Suprapubic skin (tissue), 4 donors: ENCODE data around the gene PYGB. TPM values are rescaled to one million over a fixed set of nuclear protein-coding genes. Genes with fewer than 3 reads are reported as not detected.

Experiments
- DNase-seq, 2 donors: peaks; one replicate each; pipeline ENCODE4 v3.0.0-alpha.2; 2019; ENCODE audit warnings: low spot score in 2 of 2
- H3K27ac ChIP-seq: fragments of 200-600 bp; sonication (generic); one replicate; pipeline ENCODE4 v1.5.1; 2019
- H3K27me3 ChIP-seq: fragments of 200-600 bp; sonication (generic); one replicate; pipeline ENCODE4 v1.5.1; 2019
- H3K36me3 ChIP-seq: fragments of 200-600 bp; sonication (generic); one replicate; pipeline ENCODE4 v1.5.1; 2019
- H3K4me1 ChIP-seq: fragments of 200-600 bp; sonication (generic); one replicate; pipeline ENCODE4 v1.5.1; 2019
- H3K4me3 ChIP-seq: fragments of 200-600 bp; sonication (generic); one replicate; pipeline ENCODE4 v1.5.1; 2019; ENCODE audit warnings: mild to moderate bottlenecking
- H3K9me3 ChIP-seq: fragments of 200-600 bp; sonication (generic); one replicate; pipeline ENCODE4 v1.5.1; 2019
- EP300 ChIP-seq: sonication (generic); formaldehyde crosslinking; IDR thresholded peaks from one replicate; pipeline ENCODE4 v1.6.1; 2017; ENCODE audit warnings: antibody characterized with exemption
- POLR2A ChIP-seq, 2 donors: fragments of 450-650 bp; IDR thresholded peaks; one replicate each; pipeline ENCODE4 v1.6.1; 2017; ENCODE audit warnings: antibody characterized with exemption in 2 of 2, mild to moderate bottlenecking in 2 of 2, moderate library complexity in 2 of 2
- POLR2AphosphoS5 ChIP-seq, 3 donors: sonication (generic); formaldehyde crosslinking; IDR thresholded peaks; one replicate each; pipeline ENCODE4 v1.6.1; 2017; ENCODE audit warnings: antibody characterized with exemption in 3 of 3
- WGBS: methylation state at CpG from one replicate; pipeline ENCODE4 v1.1.5; 2018; 5-methylcytosine and 5-hydroxymethylcytosine counted together
- total RNA-seq, 4 donors: library from RNA; depleted of rRNA; stranded (reverse); fragments of >200 nt; gene quantifications; one replicate each; pipeline ENCODE4 v1.1.0, GENCODE V29; 2016
- TF ChIP-seq, protein P1 (sequence below), 2 donors: fragments of 200-600 bp in 1 of 2; fragments of 450-650 bp in 1 of 2; sonication (generic) in 1 of 2; IDR thresholded peaks; one replicate each; pipeline ENCODE4 v1.5.1; 2016 to 2019; ENCODE audit warnings: antibody characterized with exemption in 2 of 2, mild to moderate bottlenecking in 1 of 2, moderate library complexity in 1 of 2

The PYGB gene
- total RNA-seq, 4 donors from 2014 or later: 142 to 247 (median 198) TPM

DNA sequence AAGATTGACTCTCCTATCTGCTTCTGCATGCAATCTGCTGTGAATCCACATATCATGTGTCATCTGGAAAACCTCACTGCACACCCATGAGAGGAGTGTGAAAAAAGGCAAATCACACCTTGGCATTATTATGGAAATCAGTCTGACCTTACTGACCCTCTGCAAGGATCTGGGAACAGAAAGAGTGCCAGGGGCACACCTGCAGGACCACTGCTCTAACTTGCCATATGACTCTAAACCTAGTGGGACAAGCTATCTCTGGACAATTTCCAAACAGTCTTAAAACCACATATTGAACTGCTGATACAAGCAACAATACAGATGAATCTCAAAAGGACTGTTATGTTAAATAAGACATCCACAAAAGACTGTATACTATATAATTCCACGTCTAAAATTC, 92.5 kb downstream of the PYGB start:
- H3K36me3 ChIP-seq: no peaks in the 10 kb centered on the region
- TF ChIP-seq EP300 (no peak), POLR2A (IDR thresholded peaks at IDR 0.05) (no peak), POLR2AphosphoS5 (IDR thresholded peaks at IDR 0.05) (no peak)
- TF ChIP-seq, protein P1, sequence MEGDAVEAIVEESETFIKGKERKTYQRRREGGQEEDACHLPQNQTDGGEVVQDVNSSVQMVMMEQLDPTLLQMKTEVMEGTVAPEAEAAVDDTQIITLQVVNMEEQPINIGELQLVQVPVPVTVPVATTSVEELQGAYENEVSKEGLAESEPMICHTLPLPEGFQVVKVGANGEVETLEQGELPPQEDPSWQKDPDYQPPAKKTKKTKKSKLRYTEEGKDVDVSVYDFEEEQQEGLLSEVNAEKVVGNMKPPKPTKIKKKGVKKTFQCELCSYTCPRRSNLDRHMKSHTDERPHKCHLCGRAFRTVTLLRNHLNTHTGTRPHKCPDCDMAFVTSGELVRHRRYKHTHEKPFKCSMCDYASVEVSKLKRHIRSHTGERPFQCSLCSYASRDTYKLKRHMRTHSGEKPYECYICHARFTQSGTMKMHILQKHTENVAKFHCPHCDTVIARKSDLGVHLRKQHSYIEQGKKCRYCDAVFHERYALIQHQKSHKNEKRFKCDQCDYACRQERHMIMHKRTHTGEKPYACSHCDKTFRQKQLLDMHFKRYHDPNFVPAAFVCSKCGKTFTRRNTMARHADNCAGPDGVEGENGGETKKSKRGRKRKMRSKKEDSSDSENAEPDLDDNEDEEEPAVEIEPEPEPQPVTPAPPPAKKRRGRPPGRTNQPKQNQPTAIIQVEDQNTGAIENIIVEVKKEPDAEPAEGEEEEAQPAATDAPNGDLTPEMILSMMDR (IDR thresholded peaks at IDR 0.05): no peak
- 54% methylated on average over 1 of the region's 1 CpG for WGBS
- H3K4me3 ChIP-seq: no peak overlapping the region
- no peak overlapping the region for H3K27ac ChIP-seq
- peaks cover 7% of the 10 kb centered on the region for H3K4me1 ChIP-seq
- H3K9me3 ChIP-seq: no peaks in the 10 kb centered on the region
- no peak for DNase-seq
- H3K27me3 ChIP-seq: no peaks in the 10 kb centered on the region

DNA sequence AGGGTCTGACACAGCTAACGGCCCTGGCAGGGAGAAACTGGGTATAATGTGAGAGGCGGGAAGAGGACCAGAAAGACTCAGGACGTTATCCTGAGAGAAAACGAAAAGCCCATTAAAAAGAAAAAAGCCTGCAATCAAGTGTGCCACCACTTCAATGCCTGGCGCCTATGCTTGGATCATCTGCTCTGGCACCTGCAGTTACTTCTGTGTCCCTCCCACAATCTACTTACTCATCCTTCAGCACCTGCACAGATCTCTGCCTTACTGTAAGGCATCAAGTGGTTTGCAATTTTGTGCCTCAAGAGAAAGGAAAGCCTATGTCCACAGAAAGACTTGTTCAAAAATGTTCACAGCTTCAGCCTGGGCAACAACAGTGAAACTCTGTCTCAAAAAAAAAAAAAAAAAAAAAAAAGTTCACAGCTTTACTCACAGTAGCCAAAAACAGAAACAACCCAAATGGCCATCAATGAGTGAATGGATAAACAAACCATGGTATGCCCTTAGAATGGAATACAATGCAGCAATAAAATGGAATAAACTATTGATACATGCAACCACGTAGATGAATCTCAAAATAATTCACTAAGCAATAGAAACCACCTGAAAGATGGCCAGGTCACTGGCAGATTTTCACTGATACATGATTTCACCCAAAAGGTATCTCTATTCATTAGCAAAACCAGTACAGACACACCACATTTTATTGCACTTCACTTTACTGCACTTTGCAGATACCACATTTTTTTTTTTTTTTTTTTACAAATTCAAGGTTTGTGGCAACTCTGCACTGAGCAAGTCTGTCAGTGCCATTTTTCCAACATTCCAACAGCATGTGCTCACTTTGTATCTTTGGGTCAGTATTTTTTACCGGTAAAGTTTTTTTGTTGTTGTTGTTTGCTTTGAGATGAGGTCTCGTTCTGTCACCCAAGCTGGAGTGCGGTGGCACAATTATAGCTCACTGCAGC, 94.1 kb downstream of the PYGB start:
- no peak for TF ChIP-seq POLR2AphosphoS5 (IDR thresholded peaks at IDR 0.05)
- TF ChIP-seq, protein P1 (IDR thresholded peaks at IDR 0.05): no peak
- no peak for TF ChIP-seq EP300
- Histone ChIP-seq H3K4me1 (peaks cover 2% of the 10 kb centered on the region), H3K9me3 (no peaks in the 10 kb centered on the region), H3K27me3 (no peaks in the 10 kb centered on the region), H3K36me3 (no peaks in the 10 kb centered on the region), H3K27ac (no peak overlapping the region), H3K4me3 (no peak overlapping the region)
- 77% methylated on average over 9 of the region's 9 CpGs for WGBS
- no peak for DNase-seq

DNA sequence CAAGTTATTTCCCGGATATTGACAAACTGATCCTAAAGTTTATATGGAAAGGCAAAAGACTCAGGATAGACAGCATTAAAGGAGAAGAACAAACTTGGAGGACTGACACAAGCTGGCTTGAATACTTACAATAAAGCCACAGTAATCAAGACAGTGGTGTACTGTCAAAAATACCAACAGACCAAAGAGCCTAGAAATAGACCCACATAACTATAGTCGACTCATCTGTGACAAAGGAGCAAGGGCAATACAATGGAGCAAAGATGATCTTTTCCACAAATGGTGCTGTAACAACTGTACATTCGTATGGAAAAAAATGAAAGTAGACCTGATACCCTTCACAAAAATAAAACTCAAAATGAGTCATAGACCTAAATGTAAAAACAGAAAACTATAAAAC, 96.7 kb downstream of the PYGB start:
- 94% methylated on average over 3 of the region's 3 CpGs for WGBS
- no peak for TF ChIP-seq POLR2A (IDR thresholded peaks at IDR 0.05)
- no peak for TF ChIP-seq POLR2AphosphoS5 (IDR thresholded peaks at IDR 0.05)
- TF ChIP-seq EP300: no peak
- TF ChIP-seq, protein P1 (IDR thresholded peaks at IDR 0.05): no peak

DNA sequence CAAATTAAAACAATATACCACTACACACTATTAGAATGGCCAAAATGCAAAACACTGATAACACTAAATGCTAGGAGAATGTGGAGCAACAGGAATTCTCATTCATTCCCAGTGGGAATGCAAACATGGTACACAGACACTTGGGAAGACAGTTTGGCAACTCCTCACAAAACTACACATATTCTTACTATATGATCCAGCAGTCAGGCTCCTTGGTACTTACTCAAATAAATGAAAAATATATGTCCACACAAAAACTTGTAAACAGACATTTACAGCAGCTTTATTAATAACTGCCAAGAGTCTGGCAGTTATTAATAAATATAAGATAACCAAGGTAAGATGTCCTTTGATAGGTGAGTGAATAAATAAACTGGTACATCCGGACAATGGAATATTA, 97.8 kb downstream of the PYGB start:
- H3K36me3 ChIP-seq: no peaks in the 10 kb centered on the region
- H3K4me3 ChIP-seq: no peak overlapping the region
- DNase-seq: no peak
- no peaks in the 10 kb centered on the region for H3K4me1 ChIP-seq
- H3K27ac ChIP-seq: no peak overlapping the region
- 95% methylated on average over 1 of the region's 1 CpG for WGBS
- no peaks in the 10 kb centered on the region for H3K9me3 ChIP-seq
- no peaks in the 10 kb centered on the region for H3K27me3 ChIP-seq
- TF ChIP-seq POLR2AphosphoS5 (IDR thresholded peaks at IDR 0.05) (no peak), EP300 (no peak), POLR2A (IDR thresholded peaks at IDR 0.05) (no peak)
- TF ChIP-seq, protein P1 (IDR thresholded peaks at IDR 0.05): no peak

More for the DNA sequence above, 96.7 kb downstream of the PYGB start:
- no peaks in the 10 kb centered on the region for H3K4me1 ChIP-seq
- DNase-seq: no peak
- no peak overlapping the region for H3K4me3 ChIP-seq
- no peak overlapping the region for H3K27ac ChIP-seq
- H3K9me3 ChIP-seq: no peaks in the 10 kb centered on the region
- H3K36me3 ChIP-seq: no peaks in the 10 kb centered on the region
- no peaks in the 10 kb centered on the region for H3K27me3 ChIP-seq

DNA sequence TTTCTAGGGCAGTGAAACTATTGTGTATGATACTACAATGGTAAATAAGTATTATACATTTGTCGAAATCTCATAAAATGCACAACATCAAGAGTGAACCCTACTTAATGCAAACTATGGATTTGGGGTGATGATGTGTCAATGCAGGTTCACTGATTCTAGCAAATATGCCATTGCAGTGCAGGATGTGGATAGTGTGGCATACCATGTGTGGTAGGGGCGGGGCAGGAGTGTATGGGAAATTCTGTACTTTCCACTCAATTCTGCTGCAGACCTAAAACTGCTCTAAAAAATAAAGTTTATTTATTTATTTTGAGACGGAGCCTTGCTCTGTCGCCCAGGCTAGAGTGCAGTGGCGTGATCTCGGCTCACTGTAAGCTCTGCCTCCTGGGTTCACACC, 98.5 kb downstream of the PYGB start:
- no peak overlapping the region for H3K27ac ChIP-seq
- WGBS: 97% methylated on average over 6 of the region's 6 CpGs
- no peak for DNase-seq

More for the DNA sequence above, 98.5 kb downstream of the PYGB start:
- no peaks in the 10 kb centered on the region for H3K36me3 ChIP-seq
- no peaks in the 10 kb centered on the region for H3K27me3 ChIP-seq
- TF ChIP-seq POLR2AphosphoS5 (IDR thresholded peaks at IDR 0.05) (no peak), POLR2A (IDR thresholded peaks at IDR 0.05) (no peak), EP300 (no peak)
- TF ChIP-seq, protein P1 (IDR thresholded peaks at IDR 0.05): no peak
- H3K4me1 ChIP-seq: no peaks in the 10 kb centered on the region
- no peaks in the 10 kb centered on the region for H3K9me3 ChIP-seq
- H3K4me3 ChIP-seq: no peak overlapping the region
